ENCODE data around the gene AOPEP.

The AOPEP gene

GRCh38 chr9:94881454-94881853 lies 155.0 kb downstream of the AOPEP start:
- no peak overlapping the region for H3K4me3 ChIP-seq (ENCODE audit: low read depth, low read length)
- TF ChIP-seq CTCF (IDR thresholded peaks at IDR 0.05; ENCODE audit: borderline replicate concordance, insufficient read depth, low read depth, low read length) = no peak

- no peak overlapping the region for H3K4me3 ChIP-seq (ENCODE audit: low read depth, low read length)
- no peak for TF ChIP-seq CTCF (IDR thresholded peaks at IDR 0.05; ENCODE audit: borderline replicate concordance, insufficient read depth, low read depth, low read length)
Observed at GRCh38 chr9:94881940-94882339, 155.4 kb downstream of the AOPEP start.

GRCh38 chr9:94882966-94883641 lies 156.6 kb downstream of the AOPEP start:
- TF ChIP-seq CTCF (IDR thresholded peaks at IDR 0.05; ENCODE audit: borderline replicate concordance, insufficient read depth, low read depth, low read length) = no peak
- no peak overlapping the region for H3K4me3 ChIP-seq (ENCODE audit: low read depth, low read length)

GRCh38 chr9:94885854-94886447 lies 159.5 kb downstream of the AOPEP start:
- no peak overlapping the region for H3K4me3 ChIP-seq (ENCODE audit: low read depth, low read length)
- TF ChIP-seq CTCF (IDR thresholded peaks at IDR 0.05; ENCODE audit: borderline replicate concordance, insufficient read depth, low read depth, low read length) = no peak

- TF ChIP-seq CTCF (IDR thresholded peaks at IDR 0.05; ENCODE audit: borderline replicate concordance, insufficient read depth, low read depth, low read length) = no peak
- H3K4me3 ChIP-seq (ENCODE audit: low read depth, low read length) = no peak overlapping the region
Observed at GRCh38 chr9:94887721-94888120, 161.2 kb downstream of the AOPEP start.

- TF ChIP-seq CTCF (IDR thresholded peaks at IDR 0.05; ENCODE audit: borderline replicate concordance, insufficient read depth, low read depth, low read length) = no peak
- no peak overlapping the region for H3K4me3 ChIP-seq (ENCODE audit: low read depth, low read length)
Observed at GRCh38 chr9:94888775-94889174, 162.3 kb downstream of the AOPEP start.

- no peak for TF ChIP-seq CTCF (IDR thresholded peaks at IDR 0.05; ENCODE audit: borderline replicate concordance, insufficient read depth, low read depth, low read length)
Observed at GRCh38 chr9:94889628-94890027, 163.1 kb downstream of the AOPEP start.

More at GRCh38 chr9:94889628-94890027, 163.1 kb downstream of the AOPEP start:
- no peak overlapping the region for H3K4me3 ChIP-seq (ENCODE audit: low read depth, low read length)

All from GM12875 (cell line).